Kidney (tissue), 14 donors: Measurements from ENCODE around the gene CENPA. TPM values are rescaled to one million over a fixed set of nuclear protein-coding genes. Genes with fewer than 3 reads are reported as not detected.

Experiments used
- DNase-seq, 5 donors: peaks; one replicate each; pipeline ENCODE4 v3.0.0-alpha.2; 2013 to 2020
- FAIRE-seq: peaks from 2 replicates; lab custom pipeline; 2012; peaks lifted over from hg19 to GRCh38; lab: Jason Lieb, UNC
- H3K27ac ChIP-seq, 2 donors: one replicate each; pipeline ENCODE4 v1.7.0; 2013; ENCODE audit warnings: low read depth in 2 of 2, low read length in 2 of 2, inconsistent platforms in 1 of 2
- H3K27me3 ChIP-seq: one replicate; pipeline ENCODE4 v1.7.1; 2013; ENCODE audit warnings: low read length, inconsistent platforms; ENCODE audit not compliant: control insufficient read depth, insufficient read depth
- H3K36me3 ChIP-seq, 3 donors: one replicate each; pipeline versions ENCODE4 v1.7.0 to v1.7.1; 2013; ENCODE audit warnings: low read length in 3 of 3, control low read depth in 1 of 3, inconsistent platforms in 1 of 3; ENCODE audit not compliant: insufficient read depth in 3 of 3, control insufficient read depth in 2 of 3
- H3K4me1 ChIP-seq, 3 donors: one replicate each; pipeline versions ENCODE4 v1.7.0 to v1.7.1; 2013; ENCODE audit warnings: low read length in 3 of 3, inconsistent platforms in 1 of 3, low read depth in 1 of 3; ENCODE audit not compliant: control insufficient read depth in 2 of 3, insufficient read depth in 2 of 3
- H3K4me3 ChIP-seq, 3 donors: one replicate each; pipeline versions ENCODE4 v1.7.0 to v1.8.1; 2013; ENCODE audit warnings: low read length in 3 of 3, control low read depth in 1 of 3, inconsistent platforms in 1 of 3
- H3K9ac ChIP-seq, 3 donors: one replicate each; pipeline versions ENCODE4 v1.7.0 to v1.7.1; 2013; ENCODE audit warnings: low read length in 3 of 3, control low read depth in 1 of 3, inconsistent platforms in 1 of 3
- H3K9me3 ChIP-seq, 3 donors: one replicate each; pipeline versions ENCODE4 v1.7.0 to v1.7.1; 2013; ENCODE audit warnings: low read length in 3 of 3, control low read depth in 1 of 3, inconsistent platforms in 1 of 3; ENCODE audit not compliant: control insufficient read depth in 2 of 3, insufficient read depth in 1 of 3
- CTCF ChIP-seq: IDR thresholded peaks from 3 replicates; pipeline ENCODE4 v1.5.1; 2012; ENCODE audit warnings: mild to moderate bottlenecking, moderate library complexity, borderline replicate concordance; ENCODE audit not compliant: insufficient read depth; ENCODE audit errors: extremely low read depth
- intact Hi-C: fragments of 100-400 bp; cut with DNase I; formaldehyde crosslinking; loops from one replicate; pipeline ENCODE4 v1.11.1; 2022
- polyA plus RNA-seq: library from polyadenylated mRNA; stranded (reverse); fragments of 350-450 nt; fragmentation: Illumina TruSeq; extraction: RNeasy Lipid Tissue Mini Kit (QIAGEN cat#74804); gene quantifications from one replicate; pipeline ENCODE4 v1.2.3, GENCODE V29; 2014; ENCODE audit warnings: low read depth, low replicate concordance; ENCODE audit not compliant: insufficient read depth
- total RNA-seq: library from RNA; stranded (reverse); fragmentation: NEBNext Ultra II Directional; extraction: Animal tissue kit (Norgen Biotek cat#: 25700); gene quantifications from one replicate; pipeline ENCODE4 v1.2.1, GENCODE V29; 2021
- donor health status: control.
- donor health status: control.
- donor health status: control.
- donor health status: control.
- donor health status: control.
- donor health status: DM: yes; HTN: yes; CAD: no.
- donor health status: Normal renal cell carcinoma (clear cell type).

Gene CENPA
- total and polyA plus RNA-seq, 2 donors from 2014 or later, result 0.63 TPM; not detected in 1

- H3K36me3 ChIP-seq, result no peaks in the 10 kb centered on the region
- no peak overlapping the region for H3K9ac ChIP-seq
- no peaks in the 10 kb centered on the region for H3K9me3 ChIP-seq
- H3K27me3 ChIP-seq, result no peaks in the 10 kb centered on the region
- FAIRE-seq, result no peak
- no peaks in the 10 kb centered on the region for H3K4me1 ChIP-seq
- intact Hi-C loops, result no loop called here
- no peak overlapping the region for H3K27ac ChIP-seq
- no peak for TF ChIP-seq CTCF
- no peak overlapping the region for H3K4me3 ChIP-seq
- no peak for DNase-seq
Measured at GRCh38 chr2:26809211-26809610, 23.4 kb downstream of the CENPA start.

GRCh38 chr2:26809876-26810577 is 24.2 kb downstream of the CENPA start:
- Histone ChIP-seq H3K4me1 (no peaks in the 10 kb centered on the region), H3K36me3 (no peaks in the 10 kb centered on the region), H3K9ac (no peak overlapping the region), H3K27me3 (no peaks in the 10 kb centered on the region), H3K27ac (no peak overlapping the region), H3K9me3 (no peaks in the 10 kb centered on the region), H3K4me3 (no peak overlapping the region)
- no peak for DNase-seq
- TF ChIP-seq CTCF, result no peak
- intact Hi-C loops, result no loop called here
- no peak for FAIRE-seq

GRCh38 chr2:26811261-26811660 is 25.4 kb downstream of the CENPA start:
- FAIRE-seq, result no peak
- no peak for TF ChIP-seq CTCF

More at GRCh38 chr2:26811261-26811660, 25.4 kb downstream of the CENPA start:
- Histone ChIP-seq H3K27me3 (no peaks in the 10 kb centered on the region), H3K9ac (no peak overlapping the region), H3K9me3 (no peaks in the 10 kb centered on the region), H3K4me3 (no peak overlapping the region), H3K36me3 (no peaks in the 10 kb centered on the region), H3K4me1 (no peaks in the 10 kb centered on the region), H3K27ac (no peak overlapping the region)
- DNase-seq, result peak in 1 of 5 donors; percentile 30
- intact Hi-C loops, result no loop called here
